PFSK-1 (cell line): ENCODE data around the gene CFAP73.

Source experiments
- POLR2AphosphoS5 ChIP-seq: IDR thresholded peaks from 2 replicates; pipeline ENCODE4 v1.6.1; 2012; ENCODE audit warnings: low read depth, mild to moderate bottlenecking, control low read depth, low read length, moderate library complexity
- REST ChIP-seq, 2 experiments: IDR thresholded peaks; 2 replicates each; pipeline versions ENCODE4 v1.6.1 to v1.8.0; 2011 to 2012; ENCODE audit warnings: low read depth in 2 of 2, low read length in 2 of 2, control low read depth in 1 of 2, inconsistent platforms in 1 of 2, mild to moderate bottlenecking in 1 of 2, moderate library complexity in 1 of 2; ENCODE audit not compliant: insufficient read depth in 1 of 2
- SIN3A ChIP-seq: IDR thresholded peaks from 2 replicates; pipeline ENCODE4 v1.6.1; 2012; ENCODE audit warnings: mild to moderate bottlenecking, low read length, moderate library complexity, borderline replicate concordance; ENCODE audit not compliant: insufficient read depth
- TAF1 ChIP-seq: IDR thresholded peaks from 2 replicates; pipeline ENCODE4 v1.6.1; 2012; ENCODE audit warnings: low read length, control low read depth, borderline replicate concordance; ENCODE audit not compliant: insufficient read depth

DNA sequence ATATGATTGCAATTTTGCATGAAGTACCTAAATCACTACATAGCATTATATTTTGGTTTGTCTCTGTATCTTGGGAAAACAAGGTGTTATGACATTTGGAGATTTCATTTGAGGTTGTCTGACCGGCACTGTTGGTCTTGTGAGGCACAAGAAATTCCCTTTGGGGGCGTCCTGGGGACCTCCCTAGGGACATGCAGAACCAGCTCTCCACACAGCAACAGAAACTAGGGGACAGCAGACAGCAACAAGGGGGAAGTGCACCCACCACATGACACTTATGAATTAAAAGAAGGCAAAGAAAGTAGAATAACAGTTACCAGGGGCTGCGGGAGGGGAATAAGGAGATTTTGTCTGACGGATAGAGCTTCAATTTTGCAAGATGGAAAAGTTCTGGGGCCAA is 21.4 kb downstream of the CFAP73 start:
- TF ChIP-seq POLR2AphosphoS5: no peak
- no peak for TF ChIP-seq REST (IDR thresholded peaks at IDR 0.05; ENCODE audit: insufficient read depth in 1 of 2, low read depth in 2 of 2, low read length in 2 of 2)
- no peak for TF ChIP-seq SIN3A
- TF ChIP-seq TAF1: no peak
